Activated CD8-positive, alpha-beta T cell treated with anti-CD3 and anti-CD28 coated beads for 36 hours (primary cell): Measurements from ENCODE around the gene SMAD4. TPM values are rescaled to one million over a fixed set of nuclear protein-coding genes. Genes with fewer than 3 reads are reported as not detected.

Experiments used
- ATAC-seq: fragments of 200-7000 bp; cut with Tn5 transposase; one replicate; pipeline ENCODE4 v1.10.0; 2021; ENCODE audit warnings: mild to moderate bottlenecking, moderate library complexity
- CTCF ChIA-PET: fragments of 350-600 bp; sonication (Branson Sonifier 250); formaldehyde crosslinking; loops from one replicate; lab custom pipeline; 2021; ENCODE audit warnings: antibody characterized with exemption; lab: Charles Lee
- POLR2A ChIA-PET: fragments of 350-600 bp; sonication (Branson Sonifier 250); formaldehyde crosslinking; loops from one replicate; lab custom pipeline; 2021; ENCODE audit warnings: antibody characterized with exemption; lab: Charles Lee
- DNase-seq: peaks from one replicate; pipeline ENCODE4 v3.0.0-alpha.2; 2020
- H3K27ac Mint-ChIP-seq: one replicate; pipeline ENCODE4 v1.8.0; 2021; ENCODE audit warnings: mild to moderate bottlenecking, mixed read lengths
- H3K27me3 Mint-ChIP-seq: one replicate; pipeline ENCODE4 v1.8.0; 2021; ENCODE audit warnings: mixed read lengths
- H3K36me3 Mint-ChIP-seq: one replicate; pipeline ENCODE4 v1.8.0; 2021; ENCODE audit warnings: low read depth, mixed read lengths
- H3K4me1 Mint-ChIP-seq: one replicate; pipeline ENCODE4 v1.8.0; 2021; ENCODE audit warnings: low read depth, mixed read lengths
- H3K4me3 Mint-ChIP-seq: one replicate; pipeline ENCODE4 v1.8.0; 2021; ENCODE audit warnings: mild to moderate bottlenecking, moderate library complexity, mixed read lengths
- H3K9me3 Mint-ChIP-seq: one replicate; pipeline ENCODE4 v1.8.0; 2021; ENCODE audit warnings: mixed read lengths
- intact Hi-C: fragments of 100-400 bp; cut with micrococcal nuclease; formaldehyde crosslinking; loops from one replicate; pipeline ENCODE4 v1.10.0; 2022
- total RNA-seq, 2 experiments: library from RNA; stranded (reverse); gene quantifications; one replicate each; pipeline ENCODE4 v1.2.3, GENCODE V29; 2021
- TF ChIP-seq, protein P1 (sequence below): fragments of 200-600 bp; IDR thresholded peaks from one replicate; pipeline ENCODE4 v1.8.0; 2022; ENCODE audit warnings: antibody characterized with exemption, mild to moderate bottlenecking

SMAD4 gene
- total RNA-seq, 2 experiments from 2014 or later = 68.1 to 71.2 TPM

DNA sequence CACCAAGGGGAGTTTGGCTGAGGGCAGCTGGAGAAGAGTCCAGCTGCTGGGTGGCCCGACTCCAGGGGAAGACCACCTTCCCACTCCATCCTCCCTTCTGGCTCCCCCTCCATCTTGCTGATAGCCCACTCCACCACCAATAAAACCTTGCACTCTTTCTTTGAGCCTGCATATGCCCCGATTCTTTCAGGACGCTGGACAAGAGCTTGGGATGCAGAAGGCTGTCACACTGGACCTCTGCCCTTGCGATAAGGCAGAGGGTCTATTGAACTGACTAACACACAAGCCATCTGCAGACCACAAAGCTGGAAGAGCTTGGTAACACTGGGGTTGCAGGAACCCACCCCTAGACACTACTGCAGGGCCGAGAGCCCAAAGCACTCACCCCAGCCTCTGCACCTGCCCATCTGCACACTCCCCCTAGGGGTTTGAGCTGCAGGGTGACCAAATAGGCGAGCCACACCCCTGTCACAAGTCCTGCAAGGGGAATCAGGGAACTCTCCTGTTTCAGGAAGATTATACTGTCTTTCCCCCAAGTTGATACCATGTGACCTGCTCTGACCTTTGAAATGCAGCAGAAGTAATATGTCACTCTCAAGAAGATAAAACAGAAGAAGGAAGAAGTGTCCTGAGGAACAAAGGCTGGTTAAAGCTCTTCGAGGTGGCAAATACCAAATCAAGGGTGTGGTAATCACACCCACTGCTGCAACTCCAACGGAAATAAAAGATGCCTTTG, 70.5 kb downstream of the SMAD4 start:
- Mint-ChIP-seq H3K4me3 (no peak overlapping the region), H3K27me3 (no peaks in the 10 kb centered on the region), H3K4me1 (no peaks in the 10 kb centered on the region), H3K9me3 (peaks cover 2% of the 10 kb centered on the region), H3K36me3 (no peaks in the 10 kb centered on the region), H3K27ac (no peak overlapping the region)
- POLR2A ChIA-PET = no interaction called here
- CTCF ChIA-PET = interaction anchor here (1.7 kb wide), 1 partner anchor 11 kb away, joined by 4 read pairs; no protein-coding TSS in a partner anchor
- ATAC-seq = no peak
- no peak for DNase-seq
- intact Hi-C loops = loop anchor here (10.0 kb wide), 1 partner anchor 284 kb away; no protein-coding TSS in a partner anchor
- TF ChIP-seq, protein P1, sequence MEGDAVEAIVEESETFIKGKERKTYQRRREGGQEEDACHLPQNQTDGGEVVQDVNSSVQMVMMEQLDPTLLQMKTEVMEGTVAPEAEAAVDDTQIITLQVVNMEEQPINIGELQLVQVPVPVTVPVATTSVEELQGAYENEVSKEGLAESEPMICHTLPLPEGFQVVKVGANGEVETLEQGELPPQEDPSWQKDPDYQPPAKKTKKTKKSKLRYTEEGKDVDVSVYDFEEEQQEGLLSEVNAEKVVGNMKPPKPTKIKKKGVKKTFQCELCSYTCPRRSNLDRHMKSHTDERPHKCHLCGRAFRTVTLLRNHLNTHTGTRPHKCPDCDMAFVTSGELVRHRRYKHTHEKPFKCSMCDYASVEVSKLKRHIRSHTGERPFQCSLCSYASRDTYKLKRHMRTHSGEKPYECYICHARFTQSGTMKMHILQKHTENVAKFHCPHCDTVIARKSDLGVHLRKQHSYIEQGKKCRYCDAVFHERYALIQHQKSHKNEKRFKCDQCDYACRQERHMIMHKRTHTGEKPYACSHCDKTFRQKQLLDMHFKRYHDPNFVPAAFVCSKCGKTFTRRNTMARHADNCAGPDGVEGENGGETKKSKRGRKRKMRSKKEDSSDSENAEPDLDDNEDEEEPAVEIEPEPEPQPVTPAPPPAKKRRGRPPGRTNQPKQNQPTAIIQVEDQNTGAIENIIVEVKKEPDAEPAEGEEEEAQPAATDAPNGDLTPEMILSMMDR = no peak

DNA sequence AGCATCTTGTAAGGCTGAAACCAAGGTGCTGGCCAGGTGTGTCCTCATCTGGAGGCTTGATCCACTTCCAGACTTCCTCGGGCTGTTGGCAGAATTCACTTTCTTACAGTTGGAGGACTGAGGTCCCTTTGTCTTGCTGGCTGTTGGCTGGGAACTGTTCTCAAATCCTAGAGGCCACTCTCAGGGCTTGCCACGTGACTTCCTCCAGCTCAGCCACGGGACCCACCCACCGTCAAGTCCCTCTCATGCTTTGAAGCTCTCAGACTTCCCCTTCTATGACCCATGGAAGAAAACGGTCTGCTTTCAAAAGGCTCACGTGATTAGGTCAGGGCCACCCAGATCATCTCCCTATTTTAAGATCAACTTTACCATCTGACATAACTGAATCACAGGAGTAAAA, 77.1 kb downstream of the SMAD4 start:
- H3K36me3 Mint-ChIP-seq = no peaks in the 10 kb centered on the region
- H3K27ac Mint-ChIP-seq = peak overlapping the region; percentile 75
- H3K27me3 Mint-ChIP-seq = no peaks in the 10 kb centered on the region
- ATAC-seq (peak; percentile 31), DNase-seq (peak; percentile 17)
- ChIA-PET POLR2A (interaction anchor here (0.6 kb wide), 1 partner anchor 227 kb away, joined by 3 read pairs; no protein-coding TSS in a partner anchor), CTCF (interaction anchor here (1.2 to 1.3 kb wide), 3 partner anchors 18 to 287 kb away, joined by 3 to 5 read pairs (median 3); no protein-coding TSS in a partner anchor)
- intact Hi-C loops = loop anchor here (10.0 kb wide), 1 partner anchor 278 kb away; no protein-coding TSS in a partner anchor
- peaks cover under 1% of the 10 kb centered on the region for H3K9me3 Mint-ChIP-seq
- H3K4me1 Mint-ChIP-seq = peaks cover 17% of the 10 kb centered on the region
- TF ChIP-seq, protein P1 = no peak
- H3K4me3 Mint-ChIP-seq = no peak overlapping the region

DNA sequence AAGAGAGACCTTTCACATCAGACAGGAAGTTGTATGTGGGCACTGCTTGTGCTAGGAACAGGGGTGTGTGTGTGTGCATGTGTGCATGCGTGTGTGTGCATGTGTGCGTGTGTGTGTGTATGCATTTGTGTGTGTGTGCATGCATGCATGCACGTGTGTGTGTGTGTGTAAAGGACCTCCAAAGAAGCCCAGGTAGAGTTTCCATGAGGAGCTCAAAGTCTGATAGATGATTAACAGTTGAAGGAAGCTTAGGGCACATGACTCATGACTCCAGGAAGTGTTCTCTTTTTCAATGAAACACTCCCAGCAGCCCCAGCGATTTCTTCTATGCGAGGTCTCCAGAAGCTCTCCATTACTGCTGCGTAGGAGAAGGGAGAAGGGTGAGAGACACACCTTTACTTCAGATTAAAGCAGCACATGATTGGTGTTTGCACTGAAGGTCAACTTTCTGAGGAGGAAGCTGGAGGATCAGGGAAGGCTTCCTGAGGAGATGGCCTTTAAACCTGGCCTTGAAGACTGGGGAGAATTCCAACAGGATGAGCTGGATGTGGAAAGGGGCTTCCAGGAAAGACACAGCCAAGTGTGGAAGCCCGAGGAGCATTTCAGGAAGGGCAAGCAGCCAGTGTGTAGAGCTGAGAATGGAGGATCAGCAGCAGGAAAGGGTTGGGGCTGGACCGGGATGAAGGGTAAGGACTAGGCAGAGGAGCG, 77.7 kb downstream of the SMAD4 start:
- peak; percentile 54 for ATAC-seq
- ChIA-PET POLR2A (no interaction called here), CTCF (interaction anchor here (1.0 to 1.3 kb wide), 6 partner anchors 14 to 287 kb away, joined by 3 to 5 read pairs (median 3); no protein-coding TSS in a partner anchor)
- Mint-ChIP-seq H3K27me3 (no peaks in the 10 kb centered on the region), H3K27ac (peak overlapping the region; percentile 75), H3K4me1 (peaks cover 17% of the 10 kb centered on the region), H3K9me3 (no peaks in the 10 kb centered on the region), H3K36me3 (no peaks in the 10 kb centered on the region), H3K4me3 (no peak overlapping the region)
- TF ChIP-seq, protein P1 = no peak
- intact Hi-C loops = loop anchor here (10.0 kb wide), 1 partner anchor 277 kb away; no protein-coding TSS in a partner anchor
- DNase-seq = peak; percentile 36

DNA sequence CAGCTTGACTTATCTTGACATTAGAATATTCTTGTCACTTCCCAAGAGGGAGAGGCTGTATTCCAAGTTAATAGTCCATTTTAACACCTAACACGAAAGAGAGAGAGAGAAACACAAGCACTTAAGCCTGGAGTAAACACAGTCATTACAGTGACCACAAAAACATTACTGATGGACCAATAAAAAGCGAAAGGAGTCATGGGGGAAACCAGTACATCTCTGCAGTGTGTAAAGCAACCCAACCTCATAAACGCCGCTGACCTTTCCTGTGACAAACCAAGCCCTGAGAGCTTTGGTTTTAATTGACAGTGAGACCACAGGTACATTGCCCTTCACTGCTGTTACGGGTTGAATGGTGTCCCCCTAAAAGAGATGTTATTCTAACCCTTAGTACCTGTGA, 78.3 kb downstream of the SMAD4 start:
- H3K27ac Mint-ChIP-seq = no peak overlapping the region
- TF ChIP-seq, protein P1 = no peak
- H3K27me3 Mint-ChIP-seq = no peaks in the 10 kb centered on the region
- no peak for DNase-seq
- H3K9me3 Mint-ChIP-seq = no peaks in the 10 kb centered on the region
- peaks cover 17% of the 10 kb centered on the region for H3K4me1 Mint-ChIP-seq
- H3K36me3 Mint-ChIP-seq = no peaks in the 10 kb centered on the region
- H3K4me3 Mint-ChIP-seq = no peak overlapping the region
- ATAC-seq = no peak
- ChIA-PET POLR2A (no interaction called here), CTCF (interaction anchor here (1.0 to 1.5 kb wide), 5 partner anchors 13 to 288 kb away, joined by 3 to 5 read pairs (median 3); no protein-coding TSS in a partner anchor)
- intact Hi-C loops = loop anchor here (10.0 kb wide), 1 partner anchor 276 kb away; no protein-coding TSS in a partner anchor
